ENCODE results near the gene SMURF2.
"Not testable (repeated sequence)": the region's sequence is repeated elsewhere in the genome, so short reads cannot be mapped to it uniquely, and the experiment has no call there.

The SMURF2 gene

GRCh38 chr17:64632606-64633005 is 29.5 kb downstream of the SMURF2 start:
- DNase-seq (ENCODE audit: low read depth in 2 of 3, low spot score in 2 of 3) = no peak

DNA sequence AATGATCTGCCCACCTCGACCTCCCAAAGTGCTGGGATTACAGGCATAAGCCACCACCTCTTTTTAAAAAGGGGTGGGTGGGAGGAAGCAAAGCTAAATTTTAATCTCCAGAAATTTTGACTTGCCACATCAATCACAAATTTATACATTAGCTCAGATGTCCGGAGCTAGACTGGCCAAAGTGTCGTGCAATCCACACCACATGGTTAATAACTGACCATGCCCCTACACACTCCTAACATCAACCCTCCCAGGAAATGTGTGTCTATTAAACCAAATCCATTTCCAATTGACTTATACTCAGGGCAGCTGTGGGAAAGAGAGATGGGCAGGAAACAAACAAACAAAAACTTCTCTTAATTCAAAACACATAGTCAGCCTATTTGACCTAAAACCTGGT is 29.9 kb downstream of the SMURF2 start:
- DNase-seq (ENCODE audit: low read depth in 2 of 3, low spot score in 2 of 3) = no peak

- no peak for DNase-seq (ENCODE audit: low read depth in 2 of 3, low spot score in 2 of 3)
Observed at GRCh38 chr17:64630309-64631223, 31.5 kb downstream of the SMURF2 start.

- DNase-seq (ENCODE audit: low read depth in 2 of 3, low spot score in 2 of 3) = no peak
Observed at GRCh38 chr17:64628641-64629040, 33.5 kb downstream of the SMURF2 start.

DNA sequence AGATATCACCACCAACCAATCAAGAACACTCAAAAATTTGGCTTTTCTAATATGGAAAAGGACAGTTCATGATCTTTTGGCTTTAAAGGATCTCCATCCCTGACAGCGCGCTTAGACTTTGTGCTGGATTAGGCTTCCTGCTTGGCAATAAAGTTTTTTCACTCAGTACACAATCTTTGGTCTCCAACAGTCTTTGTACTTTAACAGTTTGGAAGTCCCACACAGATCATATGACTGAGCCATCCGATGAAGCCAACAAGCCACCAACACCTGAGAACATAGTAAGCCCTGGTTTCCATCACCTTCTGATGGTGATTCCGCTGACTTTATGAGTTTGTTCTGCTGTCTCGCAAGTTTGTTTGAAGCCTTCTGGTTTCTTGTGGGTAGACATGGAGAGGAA is 34.3 kb downstream of the SMURF2 start:
- no peak for DNase-seq (ENCODE audit: low read depth in 2 of 3, low spot score in 2 of 3)

DNA sequence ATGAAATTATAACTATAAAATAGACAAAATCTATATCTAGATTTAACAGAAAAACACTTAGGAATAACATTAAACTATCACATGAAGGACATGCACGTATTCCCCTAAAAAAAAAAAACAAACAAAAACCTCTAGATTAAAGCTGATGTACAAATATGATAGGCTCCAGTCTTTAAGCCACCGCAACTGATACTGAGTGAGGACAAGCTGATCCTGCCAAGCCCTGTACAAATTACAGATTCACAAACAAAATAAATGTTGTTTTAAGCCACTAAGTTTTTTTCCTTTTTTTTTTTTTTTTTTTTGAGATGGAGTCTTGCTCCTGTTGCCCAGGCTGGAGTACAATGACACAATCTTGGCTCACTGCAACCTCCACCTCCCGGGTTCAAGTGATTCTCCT is 35.3 kb downstream of the SMURF2 start:
- no peak for DNase-seq (ENCODE audit: low read depth in 2 of 3, low spot score in 2 of 3)

GRCh38 chr17:64625541-64625940 is 36.6 kb downstream of the SMURF2 start:
- no peak for DNase-seq (ENCODE audit: low read depth in 2 of 3, low spot score in 2 of 3)

DNA sequence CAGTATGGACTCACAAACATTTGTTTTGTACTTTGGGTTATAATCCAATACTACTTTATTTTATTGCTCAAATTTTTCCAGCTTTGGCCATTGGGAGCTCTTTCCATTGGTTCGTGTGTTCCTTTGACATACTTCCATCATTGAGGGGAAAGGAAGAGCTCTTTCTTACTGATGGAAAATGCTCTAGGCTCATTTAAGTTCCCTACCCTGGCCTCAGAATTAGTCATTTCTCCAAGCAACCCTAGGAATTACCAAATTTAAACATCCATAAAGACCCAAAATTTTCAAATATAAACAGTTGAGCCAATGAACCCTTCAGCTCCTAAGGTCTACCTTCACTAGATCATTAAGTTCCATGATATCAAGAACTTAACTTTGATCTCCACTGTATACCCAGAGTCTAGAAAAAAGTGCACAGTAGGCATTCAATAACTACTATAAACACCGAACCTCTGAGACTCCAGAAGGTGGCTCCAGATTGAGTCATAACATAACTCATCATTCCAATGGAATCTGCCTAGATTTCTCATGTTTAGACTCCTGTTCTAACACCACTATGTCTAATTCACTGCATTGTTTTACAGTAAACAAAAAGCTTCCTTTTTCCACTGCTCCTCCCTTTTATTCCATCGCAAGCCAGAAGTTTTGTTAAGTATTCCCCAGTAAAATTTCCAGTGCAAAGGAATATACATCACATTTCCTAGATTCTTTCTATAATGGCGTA is 39.0 kb downstream of the SMURF2 start:
- DNase-seq (ENCODE audit: low read depth in 2 of 3, low spot score in 2 of 3) = no peak

DNA sequence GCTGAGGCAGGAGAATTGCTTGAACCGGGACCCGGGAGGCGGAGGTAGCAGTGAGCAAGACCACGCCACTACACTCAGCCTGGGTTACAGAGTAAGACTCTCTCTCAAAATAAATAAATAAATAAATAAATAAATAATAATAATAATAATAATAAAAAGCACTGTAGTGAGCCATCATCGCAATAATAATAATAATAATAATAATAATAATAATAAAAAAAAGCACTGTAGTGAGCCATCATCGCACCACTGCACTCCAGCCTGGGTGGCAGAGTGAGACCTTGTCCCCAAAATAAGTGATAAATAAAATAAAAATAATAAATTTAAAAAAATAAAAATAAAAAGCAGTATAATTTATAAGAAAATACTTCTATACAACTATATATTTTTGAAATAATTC is 40.3 kb downstream of the SMURF2 start:
- DNase-seq (ENCODE audit: low read depth in 2 of 3, low spot score in 2 of 3) = no peak

DNA sequence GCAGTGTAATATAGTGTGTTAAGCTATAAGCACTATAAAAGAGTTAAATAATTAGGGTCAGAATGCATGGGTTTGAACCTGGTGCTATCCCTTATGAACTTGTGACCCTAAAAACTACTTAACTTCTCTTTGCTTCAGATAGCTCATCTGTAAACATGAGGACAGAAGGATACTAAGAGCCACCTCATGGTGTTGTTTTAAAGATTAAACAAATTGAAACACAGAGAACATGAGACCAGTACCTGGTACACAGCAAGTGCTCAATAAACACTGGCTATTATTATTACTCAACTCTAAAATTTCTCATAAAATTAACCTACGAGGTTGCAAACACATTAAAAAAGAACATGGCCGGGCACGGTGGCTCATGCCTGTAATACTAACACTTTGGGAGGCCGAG is 43.3 kb downstream of the SMURF2 start:
- DNase-seq (ENCODE audit: low read depth in 2 of 3, low spot score in 2 of 3) = no peak

DNA sequence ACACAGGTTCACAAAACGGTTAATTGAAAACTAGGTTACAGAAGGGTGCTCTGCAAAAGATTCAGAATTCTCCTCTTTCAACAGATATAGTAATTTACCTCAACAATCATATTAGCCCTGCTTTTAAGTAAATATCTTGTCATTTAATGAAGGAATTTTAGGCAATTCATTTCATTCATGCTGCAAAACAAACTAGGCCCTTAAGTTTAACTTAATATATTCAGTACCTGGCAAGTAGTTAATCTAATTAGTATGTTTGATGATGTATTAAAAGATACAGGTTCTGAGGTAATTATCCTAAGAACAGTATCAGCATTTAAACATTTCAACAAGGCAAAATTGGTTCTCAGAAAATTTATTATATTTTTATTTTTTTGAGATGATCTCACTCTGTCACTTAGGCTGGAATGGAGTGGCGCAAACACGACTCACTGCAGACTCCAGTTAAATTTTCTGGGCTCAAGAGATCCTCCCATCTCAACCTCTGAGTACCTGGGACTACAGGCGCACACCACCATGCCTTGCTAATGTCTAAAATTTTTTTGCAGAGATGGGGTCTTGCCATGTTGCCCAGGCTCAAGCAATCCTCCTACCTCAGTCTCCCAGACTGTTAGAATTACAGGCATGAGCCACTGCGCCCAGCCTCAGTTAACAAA is 44.9 kb downstream of the SMURF2 start:
- no peak for DNase-seq (ENCODE audit: low read depth in 2 of 3, low spot score in 2 of 3)

DNA sequence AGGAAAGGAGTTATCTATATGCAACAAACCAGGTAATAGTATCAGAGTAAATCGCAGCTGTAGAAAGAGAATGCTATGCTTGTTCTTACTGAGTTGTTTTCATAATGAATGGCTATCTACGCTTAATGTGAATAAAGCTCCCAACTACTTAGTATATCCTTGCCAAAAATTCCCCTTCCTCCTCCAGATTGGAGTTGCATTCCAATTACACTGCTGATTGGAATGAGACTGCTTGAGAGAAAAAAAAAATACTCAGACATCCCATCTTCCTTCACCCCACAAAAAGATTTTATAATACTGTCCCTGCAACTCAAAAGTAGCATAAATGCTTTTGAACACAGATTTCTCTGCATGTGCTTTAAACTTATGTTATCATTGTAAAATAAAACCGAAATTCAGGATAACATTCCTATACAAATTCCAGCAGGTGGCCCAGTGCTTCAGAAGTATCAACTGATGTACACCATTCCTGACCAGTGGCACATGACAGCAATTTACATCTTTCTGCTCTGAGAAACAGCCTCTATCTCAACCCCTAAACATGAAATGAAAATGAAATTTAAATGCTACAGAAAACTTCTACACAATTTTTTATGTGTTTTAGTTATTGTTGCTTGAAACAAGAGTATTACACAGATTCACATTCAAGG is 47.0 kb downstream of the SMURF2 start:
- no peak for DNase-seq (ENCODE audit: low read depth in 2 of 3, low spot score in 2 of 3)

DNA sequence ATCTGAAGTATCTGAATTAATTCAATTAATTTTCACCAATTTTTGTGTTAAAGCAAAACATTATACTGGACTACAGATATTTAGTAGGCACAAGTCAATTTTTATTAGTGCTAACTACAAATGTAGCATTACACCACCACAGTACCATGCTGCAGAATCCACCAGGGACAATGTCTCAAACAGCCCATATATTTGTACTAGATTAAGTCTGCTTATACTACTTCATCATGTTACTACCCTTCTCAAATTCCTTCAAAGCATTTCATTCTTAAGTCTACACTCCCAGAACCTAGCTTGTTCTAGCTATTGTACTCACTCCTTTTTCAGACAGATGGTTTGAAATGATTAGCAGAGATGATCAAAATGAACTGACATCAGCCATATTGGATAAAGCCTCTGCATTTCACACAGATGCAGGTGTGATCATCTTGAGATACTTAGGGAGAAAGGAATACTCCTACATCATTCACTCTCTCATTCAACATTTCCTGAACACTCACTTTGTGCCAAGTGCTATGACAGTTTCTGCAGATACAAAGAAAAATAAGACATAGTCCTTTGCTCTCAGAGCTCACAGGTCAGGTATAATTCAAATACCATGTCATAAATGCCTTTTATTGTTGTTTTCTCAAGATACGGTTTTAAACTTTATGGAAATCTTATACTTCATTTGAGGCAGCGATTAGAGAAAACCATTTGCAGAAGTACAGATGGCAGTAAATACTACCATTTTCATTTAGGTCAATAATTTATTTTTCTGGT is 47.7 kb downstream of the SMURF2 start:
- DNase-seq (ENCODE audit: low read depth in 2 of 3, low spot score in 2 of 3) = no peak

DNA sequence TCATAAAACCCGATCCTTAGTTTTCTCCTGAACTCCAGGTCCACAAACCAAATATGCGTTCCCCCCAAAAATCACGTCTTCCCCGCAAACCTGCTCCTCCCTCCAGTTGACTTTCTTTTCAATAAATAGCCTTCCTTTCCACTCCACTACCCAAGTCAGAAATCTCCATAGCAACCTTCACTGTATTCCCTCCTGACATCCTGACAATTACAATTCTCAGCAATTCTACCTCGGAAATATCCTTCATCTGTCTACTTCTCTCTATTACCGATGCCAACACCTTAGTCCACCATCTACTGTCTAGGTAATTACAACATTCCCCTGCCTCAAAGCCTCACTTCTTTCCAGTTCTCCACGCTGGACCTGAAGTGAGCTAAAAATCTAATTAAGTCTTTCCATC is 50.7 kb downstream of the SMURF2 start:
- DNase-seq (ENCODE audit: low read depth in 2 of 3, low spot score in 2 of 3) = no peak

- not testable (repeated sequence) for DNase-seq (ENCODE audit: low read depth in 2 of 3, low spot score in 2 of 3)
Observed at GRCh38 chr17:64610244-64610643, 51.9 kb downstream of the SMURF2 start.

GRCh38 chr17:64608571-64608981 is 53.5 kb downstream of the SMURF2 start:
- no peak for DNase-seq (ENCODE audit: low read depth in 2 of 3, low spot score in 2 of 3)

DNA sequence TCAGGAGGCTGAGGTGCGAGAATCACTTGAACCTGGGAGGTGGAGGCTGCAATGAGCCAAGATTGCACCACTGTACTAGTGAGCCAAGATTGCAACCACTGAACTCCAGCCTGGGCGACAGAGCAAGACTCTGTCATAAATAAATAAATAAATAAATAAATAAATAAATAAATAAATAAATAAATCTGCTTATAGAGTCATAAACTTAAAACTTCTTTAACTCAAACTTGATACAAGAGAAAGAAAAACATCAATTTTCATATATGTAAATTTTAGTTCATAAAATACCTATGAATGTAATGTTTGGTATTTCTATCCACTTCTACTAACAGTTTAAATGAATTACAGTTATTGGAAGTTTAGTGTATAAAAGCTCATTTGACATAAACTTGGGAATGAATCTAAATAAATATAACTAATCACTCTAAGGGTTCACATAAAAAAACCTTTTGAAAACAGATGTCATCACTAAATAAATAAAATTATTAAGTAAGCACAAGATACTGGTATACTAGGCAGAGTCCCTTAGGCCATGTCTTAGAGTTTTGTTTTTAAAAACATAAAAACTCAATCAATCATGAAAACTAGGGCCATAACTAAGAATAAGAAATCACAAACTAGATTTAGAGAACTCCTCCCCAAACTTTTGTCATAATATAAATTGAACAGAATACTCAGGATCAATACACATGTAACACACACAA is 54.1 kb downstream of the SMURF2 start:
- no peak for DNase-seq (ENCODE audit: low read depth in 2 of 3, low spot score in 2 of 3)

GRCh38 chr17:64604532-64604931 is 57.6 kb downstream of the SMURF2 start:
- not testable (repeated sequence) for DNase-seq (ENCODE audit: low read depth in 2 of 3, low spot score in 2 of 3)

- no peak for DNase-seq (ENCODE audit: low read depth in 2 of 3, low spot score in 2 of 3)
Observed at GRCh38 chr17:64603987-64604386, 58.1 kb downstream of the SMURF2 start.

DNA sequence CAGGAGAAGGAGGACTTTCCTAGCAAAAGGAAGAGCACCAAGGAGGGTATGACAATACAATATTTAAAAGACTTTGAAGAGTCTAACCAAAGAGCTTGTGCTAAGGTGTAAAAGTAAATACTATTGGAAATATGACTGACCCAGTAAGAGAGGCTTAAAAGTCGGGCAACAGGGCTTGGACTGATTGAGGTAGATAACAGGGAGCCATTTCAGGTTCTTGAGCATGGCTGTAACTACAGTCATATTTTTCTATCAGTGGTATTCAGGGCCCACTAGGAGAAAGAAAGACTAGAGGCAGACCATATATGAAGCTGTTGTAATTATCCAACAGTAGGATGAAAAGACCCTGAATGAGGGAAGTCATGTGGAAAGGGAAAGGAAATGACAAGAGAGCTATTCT is 62.3 kb downstream of the SMURF2 start:
- no peak for DNase-seq (ENCODE audit: low read depth in 2 of 3, low spot score in 2 of 3)

Data from activated CD8-positive, alpha-beta memory T cell treated with anti-CD3 and anti-CD28 coated beads for 48 hours (primary cell).